GM08714 (cell line): ENCODE measurements around the gene MUCL3.

Experiments
- H3K4me3 ChIP-seq: fragments of 200-500 bp; sonication (Bioruptor generic); 2 replicates; pipeline ENCODE4 v1.5.1; 2014; ENCODE audit warnings: mild to moderate bottlenecking, low read length, inconsistent platforms
- ZNF274 ChIP-seq: IDR thresholded peaks from 2 replicates; pipeline ENCODE4 v1.6.1; 2012; ENCODE audit warnings: mild to moderate bottlenecking, low read depth, low read length

MUCL3 gene

DNA sequence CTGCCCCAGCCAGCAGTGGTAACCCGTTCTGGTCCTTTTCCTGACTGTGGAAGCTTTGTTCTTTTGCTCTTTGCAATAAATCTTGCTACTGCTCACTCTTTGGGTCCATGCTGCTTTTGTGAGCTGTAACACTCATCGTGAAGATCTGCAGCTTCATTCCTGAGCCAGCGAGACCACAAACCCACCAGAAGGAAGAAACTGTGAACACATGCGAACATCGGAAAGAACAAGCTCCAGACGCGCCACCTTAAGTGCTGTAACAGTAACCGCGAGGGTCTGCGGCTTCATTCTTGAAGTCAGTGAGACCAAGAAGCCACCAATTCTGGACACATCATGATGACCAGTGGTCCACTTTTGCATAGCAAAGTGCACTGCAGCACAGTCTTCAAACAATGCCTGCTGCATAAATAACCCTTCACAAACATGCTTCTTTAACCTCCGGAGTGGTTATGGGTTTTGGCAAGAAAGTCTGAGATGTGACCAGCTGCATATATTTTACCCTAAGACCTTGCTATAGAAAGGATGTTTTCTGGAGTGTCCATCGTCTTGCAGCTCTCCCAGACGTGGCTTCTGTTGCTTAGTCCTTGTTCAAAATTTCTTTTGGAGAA lies 60.6 kb downstream of the MUCL3 start:
- H3K4me3 ChIP-seq: no peak overlapping the region
- no peak for TF ChIP-seq ZNF274

DNA sequence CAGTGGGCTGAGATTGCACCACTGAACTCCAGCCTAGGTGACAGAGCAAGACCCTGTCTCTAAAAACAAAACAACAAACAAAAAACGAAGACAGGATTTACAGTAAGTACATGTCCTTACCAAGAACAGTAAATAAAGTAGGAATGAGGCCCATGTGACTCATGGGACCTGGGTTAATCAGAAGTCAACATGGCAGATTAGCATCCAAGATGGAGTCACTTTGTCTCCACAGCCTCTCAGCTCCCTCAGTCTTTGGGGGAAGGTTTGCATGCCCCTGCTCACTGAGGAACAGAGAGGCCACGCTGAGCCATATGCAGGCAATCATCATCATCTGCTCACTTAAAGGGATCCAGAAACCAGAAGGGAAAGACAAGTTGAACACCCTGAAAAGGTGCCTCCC lies 61.7 kb downstream of the MUCL3 start:
- no peak overlapping the region for H3K4me3 ChIP-seq
- TF ChIP-seq ZNF274: no peak
